ENCODE results near the gene TMEFF2. TPM values are rescaled to one million over a fixed set of nuclear protein-coding genes. Genes with fewer than 3 reads are reported as not detected.

TMEFF2 gene
- total RNA-seq, 3 donors from 2014 or later (not counting 1 experiment from before 2014, with no cell fraction given): not detected

- DNase-seq (no peak), ATAC-seq (no peak)
- no CpG with 5 or more reads among the region's 1 CpG for WGBS (ENCODE audit: insufficient coverage)
- Mint-ChIP-seq H3K4me1 (no peaks in the 10 kb centered on the region), H3K36me3 (no peaks in the 10 kb centered on the region), H3K4me3 (no peak overlapping the region), H3K27ac (no peak overlapping the region), H3K9me3 (no peaks in the 10 kb centered on the region), H3K27me3 (ENCODE audit: low read depth in 2 of 2) (peaks cover 5 to 26% of the 10 kb centered on the region in 2 donors)
- H3K4me3 ChIP-seq (ENCODE audit: low read length): no peak overlapping the region
- H3K4me1 ChIP-seq (ENCODE audit: control insufficient read depth, insufficient read depth, low read length): no peaks in the 10 kb centered on the region
- intact Hi-C loops (cut with micrococcal nuclease): no loop called here
- TF ChIP-seq CTCF (IDR thresholded peaks at IDR 0.05): no peak
- H3K9me3 ChIP-seq (ENCODE audit: control insufficient read depth, insufficient read depth, low read length): no peaks in the 10 kb centered on the region
- peaks cover 7% of the 10 kb centered on the region for H3K27me3 ChIP-seq (ENCODE audit: control insufficient read depth, insufficient read depth, low read length)
- no peak overlapping the region for H3K27ac ChIP-seq (ENCODE audit: low read length)
- no peaks in the 10 kb centered on the region for H3K36me3 ChIP-seq (ENCODE audit: control insufficient read depth, insufficient read depth, low read length)
These were observed 11.4 kb downstream of the TMEFF2 start for GRCh38 chr2:192183296-192183695.

DNA sequence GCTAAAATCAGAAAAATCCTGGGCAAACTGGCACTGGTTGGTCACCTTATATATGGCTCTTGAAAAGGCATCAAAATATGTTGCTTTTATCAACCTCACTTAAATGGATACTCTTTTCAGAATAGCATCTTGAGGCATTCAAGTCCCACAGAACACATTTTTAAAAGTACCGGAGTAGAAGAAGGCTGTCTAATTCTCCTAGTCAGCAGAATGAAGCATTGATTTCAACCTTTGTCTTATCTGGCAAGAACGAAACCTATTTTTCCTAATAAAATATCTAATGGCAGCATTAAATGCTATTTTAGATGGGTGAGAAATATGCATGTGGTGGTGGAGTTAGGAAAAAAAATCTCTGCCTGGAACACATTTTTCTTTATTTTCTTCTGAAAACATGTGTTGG, 27.8 kb downstream of the TMEFF2 start:
- peaks cover 5 to 7% of the 10 kb centered on the region in 2 donors for H3K4me1 Mint-ChIP-seq
- H3K36me3 ChIP-seq (ENCODE audit: control insufficient read depth, insufficient read depth, low read length): no peaks in the 10 kb centered on the region
- H3K9me3 ChIP-seq (ENCODE audit: control insufficient read depth, insufficient read depth, low read length): no peaks in the 10 kb centered on the region
- TF ChIP-seq CTCF (IDR thresholded peaks at IDR 0.05): no peak
- no peak for ATAC-seq
- H3K9me3 Mint-ChIP-seq: no peaks in the 10 kb centered on the region
- intact Hi-C loops (cut with micrococcal nuclease): no loop called here
- no peak for DNase-seq
- H3K27me3 Mint-ChIP-seq (ENCODE audit: low read depth in 2 of 2): peaks cover 9 to 14% of the 10 kb centered on the region in 2 donors
- no peak overlapping the region for H3K4me3 ChIP-seq (ENCODE audit: low read length)
- H3K36me3 Mint-ChIP-seq: no peaks in the 10 kb centered on the region
- no peaks in the 10 kb centered on the region for H3K27me3 ChIP-seq (ENCODE audit: control insufficient read depth, insufficient read depth, low read length)
- WGBS (ENCODE audit: insufficient coverage): 50% methylated on average over 1 of the region's 2 CpGs
- H3K27ac Mint-ChIP-seq: no peak overlapping the region
- H3K4me3 Mint-ChIP-seq: no peak overlapping the region
- H3K27ac ChIP-seq (ENCODE audit: low read length): no peak overlapping the region
- no peaks in the 10 kb centered on the region for H3K4me1 ChIP-seq (ENCODE audit: control insufficient read depth, insufficient read depth, low read length)

DNA sequence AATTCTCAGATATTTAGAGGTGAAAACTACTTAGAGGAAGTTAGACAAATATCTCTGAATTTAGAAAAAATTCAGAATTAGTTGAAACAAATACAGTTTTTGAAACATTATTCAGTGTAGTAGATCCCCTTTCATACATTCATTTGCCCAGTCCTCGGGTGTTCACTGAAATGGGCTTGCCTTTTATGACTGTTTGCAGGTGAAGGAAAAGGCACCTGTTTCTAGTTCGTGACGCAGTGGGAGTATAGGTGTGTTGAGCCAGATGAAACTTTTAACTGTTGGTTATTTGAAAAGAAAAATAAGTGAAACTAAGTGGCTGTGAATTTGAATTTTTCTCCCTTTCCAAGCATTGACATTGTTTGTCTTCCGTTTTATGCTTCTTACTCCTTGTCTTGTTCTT, 28.9 kb downstream of the TMEFF2 start:
- H3K27me3 Mint-ChIP-seq (ENCODE audit: low read depth in 2 of 2): peaks cover 2 to 14% of the 10 kb centered on the region in 2 donors
- H3K27ac Mint-ChIP-seq: no peak overlapping the region
- Histone ChIP-seq H3K27me3 (ENCODE audit: control insufficient read depth, insufficient read depth, low read length) (no peaks in the 10 kb centered on the region), H3K9me3 (ENCODE audit: control insufficient read depth, insufficient read depth, low read length) (no peaks in the 10 kb centered on the region), H3K27ac (ENCODE audit: low read length) (no peak overlapping the region), H3K36me3 (ENCODE audit: control insufficient read depth, insufficient read depth, low read length) (no peaks in the 10 kb centered on the region), H3K4me3 (ENCODE audit: low read length) (no peak overlapping the region), H3K4me1 (ENCODE audit: control insufficient read depth, insufficient read depth, low read length) (no peaks in the 10 kb centered on the region)
- H3K36me3 Mint-ChIP-seq: no peaks in the 10 kb centered on the region
- DNase-seq: no peak
- ATAC-seq: no peak
- WGBS (ENCODE audit: insufficient coverage): 78% methylated on average over 3 of the region's 4 CpGs
- no peak overlapping the region for H3K4me3 Mint-ChIP-seq
- H3K9me3 Mint-ChIP-seq: no peaks in the 10 kb centered on the region
- no peak for TF ChIP-seq CTCF (IDR thresholded peaks at IDR 0.05)
- intact Hi-C loops (cut with micrococcal nuclease): no loop called here
- H3K4me1 Mint-ChIP-seq: peaks cover 11 to 14% of the 10 kb centered on the region in 2 donors

- Histone ChIP-seq H3K4me1 (ENCODE audit: control insufficient read depth, insufficient read depth, low read length) (no peaks in the 10 kb centered on the region), H3K9me3 (ENCODE audit: control insufficient read depth, insufficient read depth, low read length) (no peaks in the 10 kb centered on the region), H3K36me3 (ENCODE audit: control insufficient read depth, insufficient read depth, low read length) (no peaks in the 10 kb centered on the region), H3K4me3 (ENCODE audit: low read length) (no peak overlapping the region), H3K27me3 (ENCODE audit: control insufficient read depth, insufficient read depth, low read length) (peaks cover 2% of the 10 kb centered on the region), H3K27ac (ENCODE audit: low read length) (no peak overlapping the region)
- Mint-ChIP-seq H3K27ac (no peak overlapping the region), H3K9me3 (no peaks in the 10 kb centered on the region), H3K27me3 (ENCODE audit: low read depth in 2 of 2) (peaks cover 2 to 12% of the 10 kb centered on the region in 2 donors), H3K4me3 (peak overlapping the region; percentile 41), H3K4me1 (peaks cover 11 to 14% of the 10 kb centered on the region in 2 donors), H3K36me3 (no peaks in the 10 kb centered on the region)
- 47% methylated on average over 2 of the region's 4 CpGs for WGBS (ENCODE audit: insufficient coverage)
- DNase-seq (peak; percentile 33 to 83), ATAC-seq (peak; percentile 62 to 79 (median 69))
- intact Hi-C loops (cut with micrococcal nuclease): loop anchor here (1.0 to 2.0 kb wide), 4 partner anchors 350 to 997 kb away; no protein-coding TSS in a partner anchor
- TF ChIP-seq CTCF (IDR thresholded peaks at IDR 0.05): peak; percentile 95
These were observed 32.2 kb downstream of the TMEFF2 start for GRCh38 chr2:192162392-192163042.

All from natural killer cell (primary cell).